ENCODE results near the gene MRGPRX4.
"Not testable (repeated sequence)": the region's sequence is repeated elsewhere in the genome, so short reads cannot be mapped to it uniquely, and the experiment has no call there.

MRGPRX4 gene

DNA sequence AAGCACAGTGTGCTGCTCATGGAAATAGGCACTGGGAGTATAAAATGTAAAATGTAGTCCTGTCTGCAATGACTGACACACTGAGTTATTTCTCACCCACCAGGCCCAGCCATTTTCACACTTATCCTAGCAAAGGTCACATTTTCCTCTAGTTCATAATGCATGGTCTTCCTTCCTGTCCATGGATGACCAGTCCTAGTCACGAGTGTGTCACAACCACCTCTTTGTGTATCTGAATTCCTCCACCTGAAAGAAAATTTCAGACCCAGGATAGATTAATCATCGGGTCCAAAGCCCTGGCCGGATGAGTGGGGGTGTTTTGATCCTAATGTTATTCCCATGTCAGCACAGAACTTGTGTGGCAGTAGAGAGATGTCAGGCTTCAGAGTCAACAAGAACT is at the start of gene MRGPRX4:
TSS of gene MRGPRX4 (plus strand) at position 172 of the 400 bp plus-strand sequence. CDS start 420 bp downstream, outside the sequence.
- DNase-seq (ENCODE audit: low spot score), result no peak

DNA sequence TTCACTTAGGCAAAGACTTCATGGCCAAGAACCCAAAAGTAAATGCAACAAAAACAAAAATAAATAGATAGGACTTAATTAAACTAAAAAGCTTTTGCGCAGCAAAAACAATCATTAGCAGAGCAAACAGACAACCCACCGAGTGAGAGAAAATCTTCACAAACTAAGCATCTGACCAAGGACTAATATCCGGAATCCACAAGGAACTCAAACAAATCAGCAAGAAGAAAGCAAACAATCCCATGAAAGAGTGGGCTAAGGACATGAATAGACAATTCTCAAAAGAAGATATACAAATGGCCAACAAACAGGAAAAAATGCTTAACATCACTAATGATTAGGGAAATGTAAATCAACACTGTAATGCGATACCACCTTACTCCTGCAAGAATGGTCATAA is 41.5 kb upstream of the MRGPRX4 start:
- not testable (repeated sequence) for DNase-seq (ENCODE audit: low spot score)

DNA sequence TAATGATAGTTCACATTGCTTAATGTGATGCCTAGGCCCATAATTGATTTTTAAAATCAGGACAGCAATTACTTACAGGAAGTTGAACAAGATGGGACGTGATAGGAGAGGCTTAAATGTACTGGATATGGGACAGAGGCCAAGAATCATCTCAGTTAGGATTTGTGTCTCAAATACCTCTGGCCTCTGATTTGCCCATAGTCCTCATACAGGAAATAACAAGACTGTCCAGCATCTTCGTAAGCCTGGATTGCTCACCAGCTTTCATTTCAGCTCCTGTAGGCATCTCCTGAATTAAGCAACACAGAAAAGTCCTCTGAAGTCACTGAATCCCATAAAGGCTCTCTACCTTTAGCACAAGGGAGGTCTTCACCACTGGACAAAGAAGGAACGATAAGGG is 40.3 kb upstream of the MRGPRX4 start, which contains the start of gene MRGPRX3:
TSS of gene MRGPRX3 (plus strand) at position 231 of the 400 bp plus-strand sequence. CDS start 4,632 bp downstream, outside the sequence.
- no peak for DNase-seq (ENCODE audit: low spot score)

DNA sequence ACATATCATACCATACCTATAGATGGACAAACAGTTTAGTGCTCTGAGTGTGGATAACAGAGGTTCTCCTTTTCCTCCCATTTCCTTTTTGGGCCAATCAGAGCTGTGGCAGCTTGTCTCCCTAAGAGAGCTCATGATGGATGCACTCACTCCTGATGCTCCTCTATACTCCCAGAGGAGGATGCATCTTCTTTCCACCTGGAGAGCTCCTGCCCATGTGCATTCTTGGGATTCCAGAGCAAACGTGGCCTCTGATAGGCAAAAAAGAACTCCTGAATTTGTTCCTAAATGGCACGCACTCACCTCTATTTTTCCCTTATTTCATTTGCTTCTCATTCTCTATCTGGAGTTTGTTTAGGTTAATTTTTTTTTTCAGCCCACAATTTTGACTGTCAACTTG is 37.3 kb upstream of the MRGPRX4 start:
- DNase-seq (ENCODE audit: low spot score), result no peak

DNA sequence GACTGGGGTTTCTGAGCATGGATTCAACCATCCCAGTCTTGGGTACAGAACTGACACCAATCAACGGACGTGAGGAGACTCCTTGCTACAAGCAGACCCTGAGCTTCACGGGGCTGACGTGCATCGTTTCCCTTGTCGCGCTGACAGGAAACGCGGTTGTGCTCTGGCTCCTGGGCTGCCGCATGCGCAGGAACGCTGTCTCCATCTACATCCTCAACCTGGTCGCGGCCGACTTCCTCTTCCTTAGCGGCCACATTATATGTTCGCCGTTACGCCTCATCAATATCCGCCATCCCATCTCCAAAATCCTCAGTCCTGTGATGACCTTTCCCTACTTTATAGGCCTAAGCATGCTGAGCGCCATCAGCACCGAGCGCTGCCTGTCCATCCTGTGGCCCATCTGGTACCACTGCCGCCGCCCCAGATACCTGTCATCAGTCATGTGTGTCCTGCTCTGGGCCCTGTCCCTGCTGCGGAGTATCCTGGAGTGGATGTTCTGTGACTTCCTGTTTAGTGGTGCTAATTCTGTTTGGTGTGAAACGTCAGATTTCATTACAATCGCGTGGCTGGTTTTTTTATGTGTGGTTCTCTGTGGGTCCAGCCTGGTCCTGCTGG is 35.3 kb upstream of the MRGPRX4 start:
- DNase-seq (ENCODE audit: low spot score), result no peak

DNA sequence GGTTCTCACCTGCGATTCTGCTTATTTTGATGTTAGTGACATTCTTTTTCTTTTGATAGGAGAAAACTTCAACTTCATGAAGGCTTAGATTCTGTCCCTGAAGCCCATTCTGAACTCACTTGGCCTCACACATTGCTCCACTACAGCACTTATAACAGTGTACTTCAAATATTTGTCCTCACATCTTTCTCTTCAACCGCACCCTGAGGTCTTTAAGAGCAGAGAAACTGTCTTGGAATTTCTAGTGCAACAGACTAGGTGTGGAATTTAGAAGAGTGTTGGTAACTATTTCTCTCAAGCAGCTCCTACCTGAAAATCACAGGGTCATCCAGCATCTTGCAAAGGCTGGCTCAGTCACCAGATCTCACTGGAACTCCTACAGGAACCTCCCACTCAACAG is 32.5 kb upstream of the MRGPRX4 start:
- no peak for DNase-seq (ENCODE audit: low spot score)

DNA sequence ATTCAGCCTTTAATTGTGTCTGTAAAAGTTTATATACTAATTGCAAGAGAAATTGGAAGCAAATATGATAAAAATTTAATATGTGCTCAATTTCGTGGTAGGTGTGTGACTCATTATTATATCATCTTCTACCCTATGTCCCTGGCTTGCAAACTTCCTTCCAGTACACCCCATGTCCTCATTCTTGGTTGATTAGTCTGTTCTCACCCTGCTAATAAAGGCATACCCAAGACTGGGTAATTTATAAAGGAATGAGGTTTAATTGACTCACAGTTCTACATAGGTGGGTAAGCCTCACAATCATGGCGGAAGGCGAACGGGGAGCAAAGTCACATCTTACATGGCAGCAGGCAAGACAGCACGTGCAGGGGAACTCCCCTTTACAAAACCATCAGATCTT is 28.4 kb upstream of the MRGPRX4 start:
- no peak for DNase-seq (ENCODE audit: low spot score)

DNA sequence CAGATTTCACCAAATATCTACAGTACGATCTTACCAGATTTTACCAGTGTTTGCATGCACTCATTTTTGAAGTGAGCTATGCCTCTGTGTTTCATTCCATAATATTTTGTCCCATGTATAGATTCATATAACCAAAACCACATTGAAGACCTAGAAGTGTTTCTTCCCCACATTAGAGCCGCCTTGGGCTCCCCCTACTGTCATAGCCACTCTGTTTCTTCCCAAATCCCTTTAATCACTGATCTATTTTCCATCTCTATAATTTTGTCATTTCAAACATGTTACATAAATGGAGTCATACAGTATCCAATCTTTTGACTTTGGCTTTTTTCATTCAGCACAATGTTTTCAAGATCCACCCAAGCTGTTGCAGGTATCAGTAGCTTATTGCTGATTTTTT is 27.6 kb upstream of the MRGPRX4 start:
- DNase-seq (ENCODE audit: low spot score), result no peak

DNA sequence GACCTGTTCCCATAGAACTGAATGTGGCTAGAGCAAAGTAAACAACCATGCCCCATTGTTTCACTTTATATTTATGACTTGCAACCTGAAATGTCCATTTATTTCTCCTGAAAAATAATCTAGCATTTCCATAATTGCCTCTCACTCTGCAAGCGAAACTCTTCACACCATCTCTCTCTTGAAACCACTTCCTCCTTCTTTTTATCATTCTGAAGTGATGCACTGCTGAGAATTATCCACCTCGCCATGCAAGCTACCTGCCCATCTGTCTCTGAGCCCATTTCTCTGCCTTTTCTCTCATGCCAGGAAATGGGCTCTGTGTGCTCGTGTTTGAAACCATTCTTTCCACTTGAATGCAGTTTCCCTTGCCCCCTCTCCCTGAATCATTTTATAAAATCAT is 26.8 kb upstream of the MRGPRX4 start:
- DNase-seq (ENCODE audit: low spot score), result no peak

DNA sequence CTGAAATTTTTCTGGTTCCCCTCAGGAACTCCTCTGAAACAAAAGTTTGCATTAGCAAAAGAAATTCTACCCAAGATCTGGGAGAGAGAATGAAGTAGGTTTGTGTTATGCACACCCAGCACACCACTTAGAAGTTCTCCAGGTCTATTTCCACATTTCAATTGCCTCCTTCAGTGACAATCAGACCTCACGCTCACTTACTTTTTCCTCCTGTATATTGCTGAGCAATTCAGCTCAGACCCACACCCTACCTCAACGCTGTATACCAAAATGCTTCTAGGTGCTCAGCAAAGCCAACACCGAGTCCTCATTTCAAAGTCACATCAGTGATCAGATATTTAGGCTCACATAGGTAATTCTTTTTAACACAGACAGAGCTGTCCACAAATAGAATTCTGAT is 21.1 kb upstream of the MRGPRX4 start:
- DNase-seq (ENCODE audit: low spot score), result no peak

DNA sequence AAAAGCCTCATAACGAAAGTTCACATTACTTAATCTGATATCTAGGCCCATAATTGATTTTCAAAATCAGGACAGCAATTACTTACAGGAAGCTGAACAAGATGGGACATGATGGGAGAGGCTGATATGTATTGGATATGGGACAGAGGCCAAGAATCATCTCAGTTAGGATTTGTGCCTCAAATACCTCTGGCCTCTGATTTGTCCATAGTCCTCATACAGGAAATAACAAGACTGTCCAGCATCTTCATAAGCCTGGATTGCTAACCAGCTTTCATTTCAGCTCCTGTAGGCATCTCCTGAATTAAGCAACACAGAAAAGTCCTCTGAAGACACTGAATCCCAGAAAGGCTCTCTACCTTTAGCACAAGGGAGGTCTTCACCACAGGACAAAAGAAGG is 4.3 kb upstream of the MRGPRX4 start:
- DNase-seq (ENCODE audit: low spot score), result no peak

DNA sequence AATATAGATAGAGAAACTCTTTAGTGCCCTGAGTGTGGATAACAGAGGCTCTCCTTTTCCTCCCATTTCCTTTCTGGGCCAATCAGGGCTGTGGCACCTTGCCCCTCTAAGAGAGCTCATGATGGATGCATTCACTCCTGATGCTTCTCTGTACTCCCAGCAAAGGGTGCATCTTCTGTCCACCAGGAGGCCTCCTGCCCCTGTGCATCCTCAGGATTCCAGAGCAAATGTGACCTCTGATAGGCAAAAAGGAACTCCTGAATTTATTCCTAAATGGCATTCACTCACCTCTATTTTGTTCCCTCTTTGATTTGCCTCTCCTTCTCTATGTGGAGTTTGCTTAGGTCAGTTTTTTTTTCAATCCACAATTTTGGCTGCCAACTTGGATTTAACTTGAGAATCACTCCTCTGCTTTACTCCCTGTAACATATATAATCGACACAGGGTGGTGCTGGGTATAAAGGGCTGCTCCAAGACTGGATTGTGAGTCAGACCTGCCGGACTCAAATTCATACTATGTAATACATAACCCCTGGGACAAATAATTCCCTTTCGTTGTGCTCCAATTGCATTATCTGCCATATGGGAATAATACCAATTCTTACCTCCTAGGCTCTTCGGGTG is 1.1 kb upstream of the MRGPRX4 start:
- DNase-seq (ENCODE audit: low spot score), result no peak

DNA sequence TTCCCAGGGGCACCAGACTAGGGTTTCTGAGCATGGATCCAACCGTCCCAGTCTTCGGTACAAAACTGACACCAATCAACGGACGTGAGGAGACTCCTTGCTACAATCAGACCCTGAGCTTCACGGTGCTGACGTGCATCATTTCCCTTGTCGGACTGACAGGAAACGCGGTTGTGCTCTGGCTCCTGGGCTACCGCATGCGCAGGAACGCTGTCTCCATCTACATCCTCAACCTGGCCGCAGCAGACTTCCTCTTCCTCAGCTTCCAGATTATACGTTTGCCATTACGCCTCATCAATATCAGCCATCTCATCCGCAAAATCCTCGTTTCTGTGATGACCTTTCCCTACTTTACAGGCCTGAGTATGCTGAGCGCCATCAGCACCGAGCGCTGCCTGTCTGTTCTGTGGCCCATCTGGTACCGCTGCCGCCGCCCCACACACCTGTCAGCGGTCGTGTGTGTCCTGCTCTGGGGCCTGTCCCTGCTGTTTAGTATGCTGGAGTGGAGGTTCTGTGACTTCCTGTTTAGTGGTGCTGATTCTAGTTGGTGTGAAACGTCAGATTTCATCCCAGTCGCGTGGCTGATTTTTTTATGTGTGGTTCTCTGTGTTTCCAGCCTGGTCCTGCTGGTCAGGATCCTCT is 709 bp downstream of the MRGPRX4 start:
- DNase-seq (ENCODE audit: low spot score), result no peak

DNA sequence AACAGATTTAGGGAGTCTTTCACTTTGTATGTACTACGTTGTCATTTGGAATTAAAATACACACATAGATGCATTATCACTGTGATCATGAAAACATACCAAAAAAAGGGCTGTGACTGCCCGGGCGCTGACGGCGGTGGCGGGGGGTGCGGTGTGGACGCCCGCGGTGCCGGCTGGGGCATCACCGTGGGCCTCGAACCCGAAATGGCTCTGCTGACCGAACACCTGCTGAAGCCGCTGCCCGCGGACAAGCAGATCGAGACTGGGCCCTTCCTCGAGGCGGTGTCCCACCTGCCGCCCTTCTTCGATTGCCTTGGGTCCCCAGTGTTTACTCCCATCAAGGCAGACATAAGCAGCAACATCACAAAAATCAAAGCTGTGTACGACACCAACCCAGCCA is 16.2 kb downstream of the MRGPRX4 start:
- no peak for DNase-seq (ENCODE audit: low spot score)

DNA sequence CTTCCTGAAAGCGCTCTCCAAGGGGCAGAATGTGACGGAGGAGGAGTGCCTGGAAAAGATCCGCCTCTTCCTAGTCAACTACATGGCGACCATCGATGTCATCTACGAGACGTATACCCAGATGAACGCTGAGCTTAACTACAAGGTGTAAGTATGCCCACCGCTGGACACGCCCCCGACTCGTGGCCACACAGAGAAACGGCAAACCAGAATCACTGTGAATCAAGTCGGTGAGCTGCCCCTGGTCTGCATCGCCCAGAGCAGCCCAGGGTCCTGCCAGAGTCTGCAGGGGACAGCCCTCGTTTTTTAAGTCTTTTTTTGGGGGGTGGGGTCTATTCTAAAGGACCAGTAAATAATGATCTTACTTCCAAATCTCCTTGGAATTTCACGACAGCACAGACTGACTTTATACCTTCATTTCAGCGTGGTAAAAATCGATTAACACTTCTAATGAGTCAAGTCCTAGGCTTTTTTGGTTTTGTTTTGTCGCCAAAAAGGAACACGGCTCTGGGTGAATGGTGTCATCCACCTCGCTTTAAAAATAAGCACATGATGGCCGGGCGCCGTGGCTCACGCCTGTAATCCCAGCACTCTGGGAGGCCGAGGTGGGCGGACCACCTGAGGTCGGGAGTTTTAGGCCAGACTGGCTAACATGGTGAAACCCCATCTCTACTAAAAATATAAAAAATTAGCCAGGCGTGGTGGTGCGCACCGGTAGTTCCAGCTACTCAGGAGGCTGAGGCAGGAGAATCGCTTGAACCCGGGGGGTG is 17.0 kb downstream of the MRGPRX4 start:
- DNase-seq (ENCODE audit: low spot score), result not testable (repeated sequence)

DNA sequence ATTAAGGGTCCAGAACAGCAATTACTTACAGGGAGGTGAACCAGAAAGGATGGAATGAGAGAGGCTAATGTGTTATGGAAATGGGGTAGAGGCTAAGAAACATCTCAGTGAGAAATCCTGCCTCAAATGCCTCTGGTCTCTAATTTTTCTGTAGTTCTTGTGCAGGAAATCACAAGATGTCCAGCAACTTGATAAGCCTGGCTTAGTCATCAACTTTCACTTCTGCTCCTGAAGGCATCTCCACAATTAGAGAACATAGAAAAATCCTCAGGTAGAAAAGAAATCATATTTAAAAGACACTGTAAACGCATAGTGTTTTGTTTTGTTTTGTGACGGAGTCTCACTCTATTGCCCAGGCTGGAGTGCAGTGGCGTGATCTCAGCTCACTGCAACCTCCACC is 18.7 kb downstream of the MRGPRX4 start:
- DNase-seq (ENCODE audit: low spot score), result no peak

DNA sequence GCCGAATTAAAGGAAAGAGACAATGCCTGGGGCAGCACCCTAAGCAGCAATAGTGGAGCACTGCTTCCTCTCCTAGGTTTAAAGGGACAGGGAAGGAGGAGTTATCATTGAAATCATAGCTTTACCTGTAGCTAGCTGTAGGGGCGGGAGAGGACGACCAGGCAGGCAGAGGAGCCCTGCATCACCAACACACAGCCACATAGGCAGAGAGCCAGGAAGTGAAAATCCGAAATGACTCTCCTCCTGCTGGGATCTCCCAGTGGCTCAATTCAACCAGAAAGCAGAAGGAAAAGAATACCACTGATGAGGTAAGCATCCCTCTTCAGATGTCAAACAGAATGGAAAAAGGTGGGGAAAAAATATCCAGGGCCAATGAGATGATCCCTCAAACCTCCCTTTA is 20.4 kb downstream of the MRGPRX4 start:
- no peak for DNase-seq (ENCODE audit: low spot score)

DNA sequence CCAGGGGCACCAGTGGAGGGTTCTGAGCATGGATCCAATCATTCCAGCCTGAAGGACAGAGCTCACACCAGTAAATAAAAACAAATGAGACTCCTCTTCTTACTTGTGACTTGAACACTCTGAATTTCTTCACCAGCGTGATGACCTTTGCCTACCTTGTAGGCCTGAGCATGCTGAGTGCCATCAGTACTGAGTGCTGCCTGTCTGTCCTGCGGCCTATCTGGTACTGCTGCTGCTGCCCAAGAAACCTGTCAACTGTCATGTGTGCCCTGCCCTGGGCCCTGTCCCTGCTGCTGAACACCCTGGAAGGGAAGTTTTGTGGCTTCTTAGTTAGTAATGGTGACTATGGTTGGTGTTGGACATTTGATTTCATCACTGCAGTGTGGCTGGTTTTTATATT is 23.9 kb downstream of the MRGPRX4 start:
- no peak for DNase-seq (ENCODE audit: low spot score)

DNA sequence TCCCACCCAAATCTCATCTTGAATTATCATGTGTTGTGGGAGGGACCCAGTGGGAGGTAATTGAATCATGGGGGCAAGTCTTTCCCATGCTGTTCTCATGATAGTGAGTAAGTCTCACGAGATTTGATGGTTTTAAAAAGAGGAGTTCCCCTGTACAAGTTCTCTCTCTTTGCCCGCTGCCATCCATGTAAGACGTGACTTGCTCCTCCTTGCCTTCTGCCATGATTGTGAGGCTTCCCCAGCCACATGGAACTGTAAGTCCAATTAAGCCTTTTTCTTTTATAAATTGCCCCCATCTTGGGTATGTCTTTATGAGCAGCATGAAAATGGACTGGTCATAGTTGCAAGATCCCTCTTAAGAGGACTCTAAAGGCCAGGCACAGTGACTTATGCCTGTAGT is 25.1 kb downstream of the MRGPRX4 start:
- DNase-seq (ENCODE audit: low spot score), result not testable (repeated sequence)

DNA sequence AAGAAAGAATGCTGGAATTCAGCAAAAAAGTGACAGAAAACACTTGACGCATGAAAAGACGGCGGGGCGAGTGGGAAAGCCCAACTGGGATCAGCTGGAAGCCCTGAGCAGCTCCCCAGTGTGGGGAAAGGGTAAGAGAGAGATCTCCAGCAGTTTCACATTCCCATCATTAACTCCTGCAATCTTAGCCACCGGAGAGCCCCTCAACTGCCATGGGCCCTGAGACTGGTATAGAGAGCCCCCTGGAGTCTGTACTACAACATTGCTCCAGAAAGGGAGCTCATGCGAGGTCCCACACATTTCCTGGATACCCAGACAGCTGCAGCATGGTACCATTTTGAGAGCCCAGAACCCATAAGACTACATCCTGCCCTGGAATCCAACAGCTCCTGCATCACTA is 31.1 kb downstream of the MRGPRX4 start:
- DNase-seq (ENCODE audit: low spot score), result no peak

DNA sequence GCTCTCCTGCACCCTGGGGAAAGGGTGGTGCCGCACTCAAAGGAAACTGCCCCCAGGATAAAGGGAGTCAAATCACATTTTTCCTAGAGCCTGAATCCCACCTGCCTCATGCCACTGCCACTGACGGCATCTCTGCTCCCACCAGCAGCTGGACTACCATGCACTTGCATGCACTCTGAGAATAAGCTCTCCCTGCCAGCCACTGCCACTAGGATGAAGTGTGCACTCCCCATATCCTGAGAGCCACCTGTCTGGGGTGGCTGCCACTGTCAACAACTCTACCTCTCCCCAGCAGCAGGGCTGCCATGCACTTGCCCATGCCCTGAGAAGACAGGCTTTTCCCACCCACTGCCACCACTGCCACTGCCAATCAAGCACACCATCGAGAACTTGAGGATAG is 31.6 kb downstream of the MRGPRX4 start:
- no peak for DNase-seq (ENCODE audit: low spot score)

DNA sequence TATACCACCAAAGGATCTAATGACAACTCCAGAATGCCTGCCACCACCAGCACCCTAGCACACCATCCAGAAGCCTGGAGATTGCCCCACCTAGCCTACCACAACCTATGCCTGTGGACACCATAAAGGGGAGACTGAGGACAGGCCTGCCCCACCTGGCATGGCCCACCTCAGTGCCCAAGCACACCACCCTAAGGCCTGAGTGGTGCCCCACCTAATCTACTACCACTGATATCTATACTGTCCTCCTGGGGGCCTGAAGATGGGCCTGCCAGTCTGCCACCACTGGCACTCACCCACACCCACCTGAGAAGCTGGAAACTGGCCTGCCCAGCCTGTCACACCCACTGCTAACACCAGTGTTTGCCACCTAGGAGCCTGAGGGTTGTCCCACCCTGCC is 32.1 kb downstream of the MRGPRX4 start:
- no peak for DNase-seq (ENCODE audit: low spot score)

DNA sequence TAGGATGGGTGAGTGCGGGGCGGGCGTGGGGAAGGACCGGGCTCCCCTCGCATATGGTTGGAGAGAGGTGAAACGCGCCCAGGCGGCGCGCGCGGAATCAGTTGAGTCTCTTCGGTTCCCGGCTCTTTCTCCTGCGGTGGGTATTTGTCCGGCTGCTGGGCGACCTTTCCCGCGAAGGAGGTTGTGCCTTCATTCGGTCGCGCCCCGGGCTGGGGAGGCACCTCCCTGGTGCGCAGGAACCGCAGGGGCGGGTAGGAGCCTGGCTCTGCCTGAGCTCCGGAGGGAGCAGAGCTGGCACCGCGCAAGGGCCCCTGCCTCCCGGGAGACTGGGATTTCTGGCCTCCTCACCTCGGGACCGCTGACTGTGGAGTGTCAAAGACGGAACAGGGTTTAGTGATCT is 36.4 kb downstream of the MRGPRX4 start:
- no peak for DNase-seq (ENCODE audit: low spot score)
